BE2C (cell line): Measurements from ENCODE around the gene PHACTR4.

Experiments
- DNase-seq: peaks from one replicate; pipeline ENCODE4 v3.0.0-alpha.2; 2020
- H3K27me3 ChIP-seq: fragments of 250-450 bp; sonication (Bioruptor Pico); 2 replicates; pipeline ENCODE4 v1.5.1; 2020; ENCODE audit warnings: mild to moderate bottlenecking
- H3K36me3 ChIP-seq: fragments of 250-450 bp; sonication (Bioruptor Pico); 2 replicates; pipeline ENCODE4 v1.5.1; 2020; ENCODE audit warnings: mild to moderate bottlenecking
- H3K4me1 ChIP-seq: fragments of 250-450 bp; sonication (Bioruptor Pico); 2 replicates; pipeline ENCODE4 v1.5.1; 2020
- H3K4me3 ChIP-seq: 2 replicates; pipeline ENCODE4 v1.5.1; 2011; ENCODE audit warnings: low read depth, low read length
- H3K9me3 ChIP-seq: fragments of 250-450 bp; sonication (Bioruptor Pico); 2 replicates; pipeline ENCODE4 v1.5.1; 2020
- CTCF ChIP-seq: IDR thresholded peaks from 2 replicates; pipeline ENCODE4 v1.5.1; 2012; ENCODE audit warnings: mild to moderate bottlenecking, low read depth, low read length

The PHACTR4 gene

DNA sequence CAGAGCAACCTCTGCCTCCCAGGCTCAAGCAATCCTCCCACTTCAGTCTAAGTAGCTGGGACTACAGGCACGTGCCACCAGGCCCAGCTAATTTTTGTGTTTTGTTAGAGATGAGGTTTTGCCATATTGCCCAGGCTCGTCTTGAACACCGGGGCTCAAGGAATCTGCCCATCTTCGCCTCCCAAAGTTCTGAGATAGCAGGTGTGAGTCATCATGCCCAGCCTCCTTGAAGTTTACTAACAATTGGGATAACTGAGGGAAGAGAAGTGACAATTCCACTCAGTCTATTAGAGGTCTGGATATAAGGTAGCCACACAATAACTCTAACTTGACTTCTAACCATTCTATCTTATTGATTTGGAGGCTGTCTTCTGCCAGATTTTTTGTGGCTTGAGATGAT is 130.0 kb downstream of the PHACTR4 start:
- Histone ChIP-seq H3K9me3 (no peaks in the 10 kb centered on the region), H3K4me3 (no peak overlapping the region), H3K27me3 (no peaks in the 10 kb centered on the region), H3K4me1 (no peaks in the 10 kb centered on the region), H3K36me3 (peaks cover 2% of the 10 kb centered on the region; the same call in 1 of the 2 replicates)
- DNase-seq = no peak
- no peak for TF ChIP-seq CTCF

DNA sequence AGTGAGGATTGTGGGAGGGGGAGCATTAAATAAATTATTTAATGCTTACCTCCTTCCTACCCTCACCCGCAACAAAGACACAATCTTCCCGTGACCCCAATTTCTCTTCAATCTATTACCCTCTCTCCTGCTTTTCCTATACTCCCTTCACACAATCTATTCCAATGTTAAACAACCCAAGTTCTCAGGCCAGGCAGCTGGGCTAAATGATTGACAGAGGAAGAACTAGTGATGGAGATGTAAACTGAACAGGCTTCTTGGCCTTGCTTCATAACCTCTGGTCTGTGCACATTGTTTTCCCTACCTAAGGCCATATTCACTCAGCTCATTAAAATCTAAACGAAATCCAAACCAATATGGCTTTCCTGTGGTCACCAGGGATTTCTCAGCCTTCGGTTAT is 132.4 kb downstream of the PHACTR4 start:
- H3K4me1 ChIP-seq = no peaks in the 10 kb centered on the region
- DNase-seq = no peak
- H3K27me3 ChIP-seq = no peaks in the 10 kb centered on the region
- H3K4me3 ChIP-seq = no peak overlapping the region
- H3K36me3 ChIP-seq = peaks cover 9% of the 10 kb centered on the region
- TF ChIP-seq CTCF = no peak
- H3K9me3 ChIP-seq = no peaks in the 10 kb centered on the region

DNA sequence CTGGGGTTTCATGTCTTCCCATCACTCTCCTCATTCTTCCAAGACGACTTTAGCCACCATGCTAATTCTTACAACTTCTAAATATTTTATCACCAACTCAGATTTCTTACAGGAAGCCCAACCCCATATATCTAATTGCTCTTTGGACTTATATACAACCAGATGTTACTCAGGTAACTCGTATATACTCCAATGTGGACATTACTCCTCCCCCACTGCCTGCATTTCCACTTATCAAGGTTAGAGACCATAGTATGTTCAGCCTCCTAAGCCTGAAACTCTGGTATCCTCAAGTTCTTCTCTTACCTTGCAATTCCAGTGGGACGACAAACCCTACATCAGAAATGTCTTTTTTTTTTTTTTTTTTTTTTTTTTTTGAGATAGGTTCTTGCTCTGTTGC is 133.6 kb downstream of the PHACTR4 start:
- H3K4me3 ChIP-seq = no peak overlapping the region
- no peaks in the 10 kb centered on the region for H3K27me3 ChIP-seq
- TF ChIP-seq CTCF = no peak
- no peaks in the 10 kb centered on the region for H3K9me3 ChIP-seq
- H3K4me1 ChIP-seq = no peaks in the 10 kb centered on the region
- no peak for DNase-seq
- H3K36me3 ChIP-seq = peaks cover 20% of the 10 kb centered on the region

GRCh38 chr1:28505406-28506187 is 136.1 kb downstream of the PHACTR4 start, which contains the start of gene RCC1:
Gene RCC1 (plus strand): TSS chr1:28506043. CDS start chr1:28529867, 23,824 bp downstream.
- H3K36me3 ChIP-seq = peaks cover 45% of the 10 kb centered on the region
- no peaks in the 10 kb centered on the region for H3K27me3 ChIP-seq
- DNase-seq = peak; percentile 93
- H3K9me3 ChIP-seq = no peaks in the 10 kb centered on the region
- H3K4me1 ChIP-seq = no peaks in the 10 kb centered on the region
- TF ChIP-seq CTCF = no peak
- H3K4me3 ChIP-seq = peak within 1 kb of the TSS; percentile 70

DNA sequence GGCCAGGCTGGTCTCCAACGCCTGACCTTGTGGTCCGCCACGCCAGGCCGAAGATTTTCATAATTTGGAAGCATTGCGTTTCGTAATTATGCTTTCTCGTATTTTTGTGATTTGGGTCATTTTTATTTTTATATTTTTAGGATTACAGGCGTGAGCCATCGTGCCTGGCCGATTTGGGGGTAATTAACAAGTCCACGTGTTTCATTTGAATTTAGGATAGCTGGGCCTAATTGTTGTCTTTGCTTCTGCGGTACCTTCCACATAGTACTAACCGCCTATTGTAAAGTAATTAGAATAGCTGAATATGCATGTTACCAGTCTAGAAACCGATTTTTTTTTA is 137.3 kb downstream of the PHACTR4 start:
- H3K9me3 ChIP-seq = no peaks in the 10 kb centered on the region
- no peaks in the 10 kb centered on the region for H3K4me1 ChIP-seq
- TF ChIP-seq CTCF = no peak
- no peaks in the 10 kb centered on the region for H3K27me3 ChIP-seq
- H3K4me3 ChIP-seq = peak overlapping the region; percentile 70
- no peak for DNase-seq
- peaks cover 58% of the 10 kb centered on the region for H3K36me3 ChIP-seq

- no peaks in the 10 kb centered on the region for H3K27me3 ChIP-seq
- H3K9me3 ChIP-seq = no peaks in the 10 kb centered on the region
- H3K36me3 ChIP-seq = peaks cover 62% of the 10 kb centered on the region
- no peak for TF ChIP-seq CTCF
- DNase-seq = no peak
- no peaks in the 10 kb centered on the region for H3K4me1 ChIP-seq
- H3K4me3 ChIP-seq = peak overlapping the region; percentile 70
These were observed 137.7 kb downstream of the PHACTR4 start for GRCh38 chr1:28507247-28507645.
